HG03103 (cell line): ENCODE results near the gene WDR86.

Source experiments
- ATAC-seq: cut with Tn5 transposase; IDR thresholded peaks from one replicate; pipeline ENCODE4 v1.9.1; 2021; ENCODE audit warnings: low read depth; ENCODE audit not compliant: unreplicated experiment

Gene WDR86

GRCh38 chr7:151381348-151382078 lies 28.3 kb downstream of the WDR86 start:
- no peak for ATAC-seq

DNA sequence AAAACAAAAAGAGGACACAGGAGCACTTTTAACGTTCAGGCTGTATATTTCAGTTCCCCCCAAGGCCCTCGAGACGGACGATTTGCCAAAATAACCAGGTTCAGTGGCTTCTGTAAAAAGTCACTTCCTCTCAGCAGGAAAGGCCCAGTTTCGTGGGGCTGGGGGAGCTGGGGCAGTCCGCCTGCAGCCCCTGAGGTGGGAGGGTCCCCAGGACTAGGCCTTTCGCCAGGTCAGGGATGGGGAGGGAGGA lies 28.8 kb downstream of the WDR86 start:
- ATAC-seq: no peak

GRCh38 chr7:151380199-151381097 lies 29.4 kb downstream of the WDR86 start:
- no peak for ATAC-seq

DNA sequence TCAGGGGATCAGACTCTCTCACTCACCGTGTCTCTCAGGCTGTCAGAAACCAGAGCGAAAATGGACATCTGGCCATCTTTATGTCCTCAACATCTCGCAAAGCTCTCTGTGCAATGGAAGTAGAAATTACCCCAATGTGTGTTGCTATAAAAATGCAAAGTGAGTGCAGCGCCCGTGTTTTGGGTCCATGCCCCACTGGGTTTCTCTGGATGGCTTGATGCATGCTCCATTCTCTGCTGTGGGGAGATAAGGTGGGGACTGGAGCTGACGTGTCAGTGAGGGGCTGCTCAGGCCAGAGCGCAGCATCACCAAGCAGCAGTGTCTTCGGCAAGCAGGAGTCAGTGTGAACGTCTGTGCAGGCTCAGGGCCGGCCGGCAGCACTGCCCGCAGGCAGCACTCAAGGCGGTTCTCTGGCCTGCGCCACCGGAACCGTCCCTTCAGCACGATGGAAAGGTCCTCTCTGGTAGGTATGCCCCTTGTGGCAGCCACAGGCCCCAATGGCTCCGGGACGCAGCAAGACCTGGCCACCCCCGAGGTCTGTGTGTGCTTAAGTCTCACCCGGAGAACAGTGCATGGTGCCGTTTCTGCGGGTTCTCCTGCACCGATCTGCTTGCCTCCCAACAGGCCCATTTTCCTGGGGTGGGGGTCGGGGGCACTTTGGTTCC lies 30.2 kb downstream of the WDR86 start:
- no peak for ATAC-seq

- no peak for ATAC-seq
Measured at GRCh38 chr7:151379193-151379520, 30.7 kb downstream of the WDR86 start.

DNA sequence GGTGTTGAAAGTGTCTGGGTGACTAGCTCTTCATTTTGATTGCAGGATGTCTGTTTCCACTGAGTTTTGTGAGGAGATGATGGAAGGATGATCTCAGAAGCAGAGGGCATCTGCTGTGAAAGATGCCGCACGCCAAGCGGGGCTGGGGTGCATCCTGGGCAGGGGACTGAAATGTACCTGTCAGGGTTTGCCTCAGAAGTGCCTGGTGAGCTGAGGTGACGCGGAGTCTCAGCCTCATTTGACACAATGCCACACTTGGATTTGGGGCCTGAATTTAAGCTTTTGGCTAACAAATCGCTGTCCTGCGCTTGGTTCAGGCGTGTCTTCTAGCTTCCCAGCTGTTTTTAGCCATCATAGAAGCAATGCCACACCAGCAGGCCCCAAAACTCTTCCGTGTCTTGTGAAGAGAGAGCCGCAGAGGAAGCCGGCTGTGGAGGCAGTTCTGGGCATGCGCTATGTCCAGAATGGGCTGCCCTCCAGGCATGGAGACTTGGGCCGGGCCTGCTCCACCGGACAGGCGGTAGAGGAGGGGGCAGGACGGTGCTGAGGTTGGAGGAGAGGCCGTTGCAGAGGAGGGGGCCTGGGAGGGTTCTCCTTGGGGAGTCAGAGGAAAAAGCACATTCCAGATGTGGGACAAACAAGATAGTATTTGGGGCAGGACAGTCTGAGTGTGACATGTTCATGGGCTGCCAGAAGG lies 31.2 kb downstream of the WDR86 start:
- ATAC-seq: no peak

DNA sequence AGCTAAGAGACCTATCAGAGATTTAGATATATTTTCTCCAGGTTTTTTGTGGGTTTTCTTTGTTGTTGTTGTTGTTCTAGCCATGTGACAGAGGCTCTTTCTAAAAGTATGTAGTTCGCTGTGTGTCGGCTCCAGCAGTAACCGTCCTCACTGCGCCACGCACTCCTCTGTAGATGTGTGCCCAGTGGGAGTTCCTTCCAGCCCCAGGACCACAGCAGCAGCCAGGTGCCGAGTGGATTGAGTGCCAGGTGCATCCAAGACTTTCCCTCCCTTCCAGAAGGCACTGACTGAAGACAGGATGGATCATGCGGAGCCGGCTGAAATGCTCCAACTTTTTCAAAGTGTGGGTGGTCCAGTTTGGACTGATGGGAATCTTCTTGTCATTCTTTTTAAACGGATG lies 31.8 kb downstream of the WDR86 start:
- ATAC-seq: no peak

GRCh38 chr7:151377406-151377805 lies 32.4 kb downstream of the WDR86 start:
- ATAC-seq: no peak

DNA sequence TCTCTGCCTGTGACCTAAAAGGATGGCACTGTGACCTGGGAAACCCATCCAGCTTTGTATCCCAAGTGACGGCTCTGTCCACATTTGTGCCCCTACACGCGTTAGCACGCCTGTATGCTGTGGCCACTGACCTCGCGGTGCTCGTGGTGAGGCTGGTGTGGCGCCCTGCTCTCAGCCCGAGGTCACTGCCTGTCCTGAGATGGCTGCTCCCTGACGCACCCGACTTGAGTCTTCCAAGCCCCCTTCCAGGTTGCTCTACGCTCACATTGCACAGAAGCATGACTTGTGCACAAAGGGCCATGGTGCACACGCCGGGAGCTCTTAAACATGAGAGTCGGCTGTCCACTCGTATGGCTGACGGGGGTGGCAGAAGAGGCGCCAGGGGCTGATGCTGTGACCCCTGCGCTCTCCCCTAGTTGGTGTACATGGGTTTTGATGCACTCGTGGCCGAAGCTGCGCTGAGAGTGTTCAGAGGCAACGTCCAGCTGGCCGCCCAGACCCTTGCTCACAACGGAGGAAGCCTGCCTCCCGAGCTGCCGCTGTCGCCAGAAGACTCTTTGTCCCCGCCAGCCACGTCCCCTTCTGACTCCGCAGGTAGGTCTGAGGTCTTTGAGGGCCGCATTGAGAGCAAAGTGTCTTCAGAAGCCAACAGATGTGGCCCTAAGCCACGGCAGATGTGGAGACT lies 33.5 kb downstream of the WDR86 start:
- ATAC-seq: no peak

- no peak for ATAC-seq
Measured at GRCh38 chr7:151375530-151376217, 34.2 kb downstream of the WDR86 start.

DNA sequence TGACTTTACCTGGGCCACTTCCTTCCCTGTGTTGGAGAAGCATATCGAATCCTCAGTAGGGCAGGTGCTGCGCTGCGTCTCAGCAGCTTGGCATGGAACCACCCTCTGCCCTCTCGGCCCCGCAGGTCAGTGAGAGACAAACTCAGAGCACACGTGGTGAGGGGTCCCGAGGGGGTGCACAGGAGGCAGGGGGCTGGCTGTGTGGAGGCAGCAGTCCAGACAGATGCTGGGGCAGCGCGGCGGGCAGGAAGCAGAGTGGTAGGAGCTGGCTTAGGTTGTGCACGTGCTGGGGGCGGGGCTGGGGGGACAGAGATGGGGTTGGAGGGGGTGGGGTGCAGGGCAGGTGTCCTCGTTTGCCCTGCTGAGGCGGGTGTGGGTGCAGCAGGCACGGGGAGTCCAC lies 35.1 kb downstream of the WDR86 start:
- ATAC-seq: no peak

GRCh38 chr7:151374139-151374538 lies 35.7 kb downstream of the WDR86 start:
- ATAC-seq: no peak

- ATAC-seq: no peak
Measured at GRCh38 chr7:151373599-151373998, 36.2 kb downstream of the WDR86 start.

GRCh38 chr7:151372612-151373265 lies 37.1 kb downstream of the WDR86 start:
- ATAC-seq: no peak

DNA sequence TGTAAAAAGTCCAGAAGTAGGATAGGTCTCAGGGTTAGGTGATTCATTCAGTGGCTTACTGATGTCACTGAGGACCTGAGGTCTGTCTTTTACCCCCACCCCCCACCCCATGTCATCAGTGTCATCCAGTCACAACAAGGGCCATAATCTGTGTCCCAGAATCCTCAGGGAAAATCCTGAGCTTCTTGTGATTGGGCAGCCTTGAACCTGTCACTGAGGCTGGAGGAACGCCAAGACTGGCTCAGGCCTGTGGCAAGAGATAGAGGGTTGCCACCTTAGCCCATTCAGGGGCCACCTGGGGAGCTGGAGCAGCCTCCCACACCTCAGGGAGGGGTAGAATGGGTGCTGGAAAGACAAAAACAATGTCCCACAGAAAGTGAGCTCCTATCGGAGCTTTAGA lies 38.6 kb downstream of the WDR86 start:
- no peak for ATAC-seq

DNA sequence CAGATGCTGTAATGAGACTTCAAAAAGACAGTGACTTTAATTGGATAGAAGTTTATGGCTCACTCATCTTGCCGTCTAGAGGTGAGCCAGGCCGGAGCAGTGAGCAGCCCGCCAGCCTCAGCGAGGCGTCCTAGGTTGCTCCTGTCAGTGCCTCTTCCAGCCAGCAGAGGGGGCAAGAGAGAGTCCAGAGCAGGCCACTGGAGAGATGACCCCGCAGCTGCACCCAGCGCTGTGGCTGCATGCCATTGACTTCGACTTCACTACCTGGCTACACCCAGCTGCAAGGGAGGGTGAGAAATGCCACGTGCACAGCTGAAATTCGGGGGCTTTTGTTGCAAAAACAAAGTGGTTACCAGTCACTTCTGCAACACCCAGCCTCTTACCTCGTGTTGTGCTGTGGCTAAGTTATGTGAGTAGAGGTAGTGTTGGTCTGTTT lies 41.7 kb downstream of the WDR86 start:
- ATAC-seq: peak; percentile 97

DNA sequence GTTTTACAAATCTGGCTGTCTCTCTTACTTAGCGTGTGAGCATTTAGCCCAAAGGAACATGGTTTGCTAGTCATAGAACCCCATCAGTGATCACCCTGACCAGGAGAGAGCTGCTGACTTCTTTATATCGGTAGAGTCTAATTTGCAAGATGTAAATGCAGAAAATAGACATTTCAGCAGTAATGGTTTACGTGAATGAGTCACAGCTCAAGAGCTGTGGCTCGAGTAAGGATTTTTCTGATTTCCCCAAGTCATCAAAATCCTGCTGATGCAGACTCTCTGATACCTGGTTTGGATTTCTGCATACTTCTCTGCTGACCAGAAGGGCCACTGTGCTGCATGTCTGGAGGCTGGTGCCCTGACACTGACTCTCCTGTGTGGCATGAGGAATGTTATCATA lies 42.6 kb downstream of the WDR86 start:
- no peak for ATAC-seq

GRCh38 chr7:151366880-151367222 lies 43.0 kb downstream of the WDR86 start:
- ATAC-seq: no peak

- ATAC-seq: no peak
Measured at GRCh38 chr7:151366166-151366879, 43.5 kb downstream of the WDR86 start.
